HG03460 (cell line): ENCODE data around the gene UGT1A4.
"Not testable (repeated sequence)": the region's sequence is repeated elsewhere in the genome, so short reads cannot be mapped to it uniquely, and the experiment has no call there.

ENCODE experiments used
- ATAC-seq: cut with Tn5 transposase; IDR thresholded peaks from one replicate; pipeline ENCODE4 v1.9.1; 2021; ENCODE audit not compliant: unreplicated experiment

The UGT1A4 gene

DNA sequence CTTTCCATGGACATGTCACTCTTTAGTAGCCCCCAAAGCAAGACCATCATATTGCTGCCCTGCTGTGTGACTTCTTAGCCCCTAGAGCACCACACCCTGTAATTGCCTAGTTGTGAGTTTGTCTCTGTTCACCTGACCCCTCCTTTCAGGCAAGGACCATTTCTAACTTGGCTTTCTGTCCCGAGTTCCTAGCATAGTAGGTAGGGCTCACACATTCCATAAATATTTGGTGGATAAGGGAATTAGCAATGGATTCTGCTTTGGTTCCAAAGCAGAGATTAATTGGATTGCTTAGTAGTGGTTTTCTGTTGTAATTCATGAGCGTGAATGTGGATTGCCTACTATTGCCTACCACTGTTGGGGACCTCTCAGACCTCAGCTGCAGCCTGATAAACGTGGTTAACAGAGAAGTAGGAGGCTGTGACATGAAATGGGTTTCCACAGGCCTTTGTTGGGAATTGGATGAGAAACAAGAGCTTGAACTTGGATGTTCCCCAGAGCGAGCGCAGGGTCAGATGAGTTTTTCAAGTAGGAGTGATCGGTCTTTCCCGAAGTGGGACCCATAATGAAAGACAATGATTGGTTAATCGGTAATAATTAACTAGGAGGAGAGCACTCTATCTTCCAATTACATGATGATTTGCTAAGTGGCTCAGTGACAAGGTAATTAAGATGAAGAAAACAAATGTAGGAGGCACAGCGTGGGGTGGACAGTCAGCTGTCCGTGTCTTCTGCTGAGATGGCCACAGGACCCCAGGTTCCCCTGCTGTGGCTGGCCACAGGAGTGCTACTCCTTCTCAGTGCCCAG is 28.1 kb downstream of the UGT1A4 start:
- ATAC-seq, result no peak

GRCh38 chr2:233747283-233747544 is 28.7 kb downstream of the UGT1A4 start:
- no peak for ATAC-seq

GRCh38 chr2:233750689-233751088 is 32.2 kb downstream of the UGT1A4 start:
- ATAC-seq, result not testable (repeated sequence)

GRCh38 chr2:233751212-233752009 is 32.9 kb downstream of the UGT1A4 start:
- ATAC-seq, result not testable (repeated sequence)

GRCh38 chr2:233754872-233755611 is 36.5 kb downstream of the UGT1A4 start:
- ATAC-seq, result no peak

GRCh38 chr2:233756429-233757081 is 38.0 kb downstream of the UGT1A4 start:
- ATAC-seq, result no peak

DNA sequence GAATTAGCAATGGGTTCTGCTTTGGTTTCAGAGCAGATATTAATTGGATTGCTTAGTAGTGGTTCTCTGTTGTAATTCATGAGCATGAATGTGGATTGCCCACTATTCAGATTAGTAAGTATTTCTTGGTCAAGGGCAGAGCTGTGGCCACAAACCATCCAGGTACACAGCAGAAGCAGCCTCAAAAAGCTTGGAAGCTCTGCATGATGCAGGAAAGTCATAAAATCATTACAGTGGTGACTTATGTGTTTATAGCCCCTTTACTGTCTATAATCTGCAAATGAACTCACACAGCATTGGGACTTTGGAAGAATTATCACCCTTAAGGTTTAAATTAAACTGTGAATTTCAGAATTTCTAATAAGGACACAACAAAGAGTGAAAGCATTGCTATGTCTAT is 39.6 kb downstream of the UGT1A4 start:
- ATAC-seq, result no peak

DNA sequence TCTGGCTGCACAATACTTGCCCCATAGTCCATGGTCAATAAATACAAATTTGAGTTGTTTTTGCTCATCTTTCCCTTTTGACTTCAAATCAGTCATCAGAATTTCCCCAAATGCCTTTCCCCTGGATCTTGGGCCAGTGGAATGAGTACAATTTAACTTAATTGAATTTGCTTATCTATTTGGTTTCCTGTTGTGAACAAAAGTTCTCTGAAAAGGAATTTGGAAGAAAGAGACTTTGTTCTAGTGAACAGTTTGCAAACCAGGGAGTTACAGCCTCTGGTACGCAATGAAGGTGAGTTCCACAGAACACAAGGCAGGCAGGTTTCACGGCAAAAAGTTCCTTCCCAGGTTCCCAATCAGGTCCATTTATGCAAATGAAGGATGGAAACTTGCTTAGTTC is 40.3 kb downstream of the UGT1A4 start:
- no peak for ATAC-seq

DNA sequence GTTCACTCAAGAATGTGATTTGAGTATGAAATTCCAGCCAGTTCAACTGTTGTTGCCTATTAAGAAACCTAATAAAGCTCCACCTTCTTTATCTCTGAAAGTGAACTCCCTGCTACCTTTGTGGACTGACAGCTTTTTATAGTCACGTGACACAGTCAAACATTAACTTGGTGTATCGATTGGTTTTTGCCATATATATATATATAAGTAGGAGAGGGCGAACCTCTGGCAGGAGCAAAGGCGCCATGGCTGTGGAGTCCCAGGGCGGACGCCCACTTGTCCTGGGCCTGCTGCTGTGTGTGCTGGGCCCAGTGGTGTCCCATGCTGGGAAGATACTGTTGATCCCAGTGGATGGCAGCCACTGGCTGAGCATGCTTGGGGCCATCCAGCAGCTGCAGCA is 41.5 kb downstream of the UGT1A4 start, which contains the start of gene UGT1A1:
UGT1A1 (plus strand) TSS at position 228 of the 400 bp plus-strand sequence; CDS start at position 246, 18 bp downstream.
- ATAC-seq, result no peak

DNA sequence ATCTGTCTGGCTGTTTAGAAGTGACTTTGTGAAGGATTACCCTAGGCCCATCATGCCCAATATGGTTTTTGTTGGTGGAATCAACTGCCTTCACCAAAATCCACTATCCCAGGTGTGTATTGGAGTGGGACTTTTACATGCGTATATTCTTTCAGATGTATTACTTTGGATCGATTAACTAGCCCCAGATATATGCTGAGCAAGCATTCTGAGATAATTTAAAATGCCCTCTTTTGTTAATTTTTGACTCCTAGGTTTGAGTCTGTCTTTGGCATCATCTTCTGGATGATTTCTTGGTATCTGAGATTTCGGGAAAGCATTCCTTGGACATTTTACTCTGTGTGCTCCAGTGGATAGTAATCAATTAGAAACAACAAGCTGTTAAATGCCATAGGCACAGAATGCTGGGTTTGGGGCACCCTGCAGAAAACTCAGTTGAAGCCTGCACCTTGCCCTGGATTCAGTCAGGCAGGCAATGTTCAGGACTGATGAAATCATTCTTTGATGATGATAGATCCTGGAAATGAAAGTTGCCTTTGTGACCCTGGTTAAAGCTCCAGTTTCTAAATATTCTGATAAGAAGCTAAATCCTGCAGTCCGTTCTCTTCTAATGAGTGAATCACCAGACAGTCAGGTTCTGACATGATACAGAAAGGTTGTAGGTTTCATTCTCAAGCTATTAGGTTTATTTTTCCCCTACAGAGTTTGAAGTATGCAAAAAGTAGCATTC is 42.7 kb downstream of the UGT1A4 start:
- ATAC-seq, result no peak

DNA sequence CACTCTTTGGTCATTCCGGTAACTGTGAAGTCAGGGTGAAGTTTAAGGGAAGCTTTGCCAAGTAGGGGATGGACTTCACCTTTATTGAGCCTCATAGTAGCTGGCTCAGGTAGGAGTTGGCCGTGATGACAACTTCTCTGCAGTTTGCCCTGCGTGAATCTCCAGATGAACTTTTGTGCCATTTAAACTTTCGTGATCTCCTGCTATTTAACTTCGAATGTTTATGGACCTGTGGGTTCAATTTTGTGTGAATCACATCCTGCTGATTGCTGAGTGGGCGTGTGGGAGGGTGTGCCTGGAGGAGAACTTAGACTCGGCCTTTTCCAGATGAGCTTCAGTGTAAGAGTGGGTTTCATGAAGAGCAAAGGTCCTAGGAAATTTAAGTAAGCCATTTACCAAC is 45.7 kb downstream of the UGT1A4 start:
- no peak for ATAC-seq

GRCh38 chr2:233764761-233765160 is 46.2 kb downstream of the UGT1A4 start:
- no peak for ATAC-seq

DNA sequence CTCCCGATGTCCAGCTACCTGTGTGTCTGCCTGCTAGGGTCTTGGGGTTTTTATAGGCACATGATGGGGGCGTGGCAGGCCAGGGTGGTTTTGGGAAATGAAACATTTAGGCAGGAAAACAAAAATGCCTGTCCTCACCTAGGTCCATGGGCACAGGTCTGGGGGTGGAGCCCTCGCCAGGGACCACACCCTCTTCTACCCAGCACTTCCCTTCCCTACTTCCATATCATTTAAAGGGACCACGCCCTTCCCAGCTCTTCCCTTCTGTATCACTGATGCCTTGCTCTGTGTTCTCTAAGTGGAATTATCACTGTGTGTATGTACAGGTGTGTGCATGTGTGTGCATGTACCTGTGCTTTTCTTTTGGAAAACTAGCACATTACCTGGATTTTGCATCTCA is 47.9 kb downstream of the UGT1A4 start:
- ATAC-seq, result no peak

DNA sequence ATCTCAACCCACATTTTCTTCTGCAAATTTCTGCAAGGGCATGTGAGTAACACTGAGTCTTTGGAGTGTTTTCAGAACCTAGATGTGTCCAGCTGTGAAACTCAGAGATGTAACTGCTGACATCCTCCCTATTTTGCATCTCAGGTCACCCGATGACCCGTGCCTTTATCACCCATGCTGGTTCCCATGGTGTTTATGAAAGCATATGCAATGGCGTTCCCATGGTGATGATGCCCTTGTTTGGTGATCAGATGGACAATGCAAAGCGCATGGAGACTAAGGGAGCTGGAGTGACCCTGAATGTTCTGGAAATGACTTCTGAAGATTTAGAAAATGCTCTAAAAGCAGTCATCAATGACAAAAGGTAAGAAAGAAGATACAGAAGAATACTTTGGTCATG is 49.5 kb downstream of the UGT1A4 start:
- no peak for ATAC-seq

DNA sequence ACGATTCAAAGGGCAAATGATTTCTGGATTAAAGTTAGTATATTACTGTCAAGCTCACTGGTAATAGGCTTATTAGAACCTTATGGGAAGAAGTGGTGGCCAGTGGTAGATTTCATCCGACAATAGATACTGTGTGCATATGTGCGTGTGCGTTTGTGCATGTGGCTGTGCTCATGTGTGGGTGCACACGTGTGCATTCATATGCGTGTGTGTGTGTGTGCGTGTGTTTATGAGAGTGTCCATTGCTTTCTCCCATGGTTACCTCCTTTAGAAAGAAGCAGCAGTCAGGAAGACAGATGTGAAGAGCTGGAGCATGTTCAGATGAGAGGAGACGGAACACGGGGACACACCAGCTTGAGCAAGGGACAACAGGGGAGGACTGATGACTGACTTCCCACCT is 50.7 kb downstream of the UGT1A4 start:
- ATAC-seq, result no peak

DNA sequence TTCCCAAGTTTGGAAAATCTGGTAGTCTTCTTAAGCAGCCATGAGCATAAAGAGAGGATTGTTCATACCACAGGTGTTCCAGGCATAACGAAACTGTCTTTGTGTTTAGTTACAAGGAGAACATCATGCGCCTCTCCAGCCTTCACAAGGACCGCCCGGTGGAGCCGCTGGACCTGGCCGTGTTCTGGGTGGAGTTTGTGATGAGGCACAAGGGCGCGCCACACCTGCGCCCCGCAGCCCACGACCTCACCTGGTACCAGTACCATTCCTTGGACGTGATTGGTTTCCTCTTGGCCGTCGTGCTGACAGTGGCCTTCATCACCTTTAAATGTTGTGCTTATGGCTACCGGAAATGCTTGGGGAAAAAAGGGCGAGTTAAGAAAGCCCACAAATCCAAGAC is 53.6 kb downstream of the UGT1A4 start:
- ATAC-seq, result no peak

DNA sequence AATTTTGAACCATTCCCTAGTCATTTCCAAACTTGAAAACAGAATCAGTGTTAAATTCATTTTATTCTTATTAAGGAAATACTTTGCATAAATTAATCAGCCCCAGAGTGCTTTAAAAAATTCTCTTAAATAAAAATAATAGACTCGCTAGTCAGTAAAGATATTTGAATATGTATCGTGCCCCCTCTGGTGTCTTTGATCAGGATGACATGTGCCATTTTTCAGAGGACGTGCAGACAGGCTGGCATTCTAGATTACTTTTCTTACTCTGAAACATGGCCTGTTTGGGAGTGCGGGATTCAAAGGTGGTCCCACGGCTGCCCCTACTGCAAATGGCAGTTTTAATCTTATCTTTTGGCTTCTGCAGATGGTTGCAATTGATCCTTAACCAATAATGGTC is 54.0 kb downstream of the UGT1A4 start:
- ATAC-seq, result no peak

DNA sequence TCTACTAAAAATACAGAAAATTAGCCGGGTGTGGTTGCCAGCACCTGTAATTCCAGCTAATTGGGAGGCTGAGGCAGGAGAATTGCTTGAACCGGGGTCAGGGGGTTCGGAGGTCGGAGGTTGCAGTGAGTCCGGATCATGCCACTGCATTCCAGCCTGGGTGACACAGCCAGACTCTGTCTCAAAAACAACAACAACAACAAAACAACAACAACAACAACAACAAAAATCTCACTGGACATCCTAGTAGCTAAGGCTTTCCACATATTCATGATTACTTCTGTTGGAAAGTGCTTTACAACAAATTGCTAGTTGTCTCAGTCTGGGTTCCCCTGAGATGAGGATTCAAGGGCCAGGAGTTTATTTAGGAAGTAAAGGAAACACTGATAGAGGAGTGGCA is 55.3 kb downstream of the UGT1A4 start:
- no peak for ATAC-seq

DNA sequence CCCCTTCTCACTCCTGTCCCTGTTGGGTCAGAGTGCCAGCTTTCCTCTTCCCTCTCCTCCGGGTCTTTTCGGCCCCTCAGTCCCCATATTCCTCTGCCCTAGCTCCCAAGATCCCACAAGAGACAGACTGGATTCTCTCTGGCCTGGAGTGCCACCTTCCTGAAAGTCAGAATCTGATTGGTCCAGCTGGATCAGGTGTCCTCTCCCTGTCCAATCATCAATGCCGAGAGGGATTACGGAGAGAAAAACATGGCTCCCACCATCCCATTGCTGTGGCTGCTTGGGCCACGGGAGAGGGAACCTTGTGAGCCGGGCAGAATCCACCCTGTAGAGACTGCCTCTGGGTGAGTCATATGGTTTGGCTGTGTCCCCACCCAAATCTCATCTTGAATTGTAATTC is 56.9 kb downstream of the UGT1A4 start:
- ATAC-seq, result no peak

GRCh38 chr2:233778030-233778429 is 59.5 kb downstream of the UGT1A4 start, which contains the start of gene MROH2A:
TSS of gene MROH2A (plus strand) at chr2:233778330. CDS start at chr2:233779359, 1,029 bp downstream.
- ATAC-seq, result no peak
